ENCODE data around the gene ACIN1.
A peak's percentile ranks its signal among the peaks of the same experiment; 100 is the strongest.

Gene ACIN1

GRCh38 chr14:23055147-23055550 is 39.8 kb downstream of the ACIN1 start:
- Histone ChIP-seq H3K4me3 (ENCODE audit: low read depth, low read length, poor library complexity, severe bottlenecking) (no peak overlapping the region), H3K79me2 (ENCODE audit: insufficient read depth, low read length) (no peaks in the 10 kb centered on the region), H3K9me2 (ENCODE audit: low read depth, low read length) (no peaks in the 10 kb centered on the region), H3K4me1 (ENCODE audit: insufficient read depth, low read length, severe bottlenecking) (peaks cover 18% of the 10 kb centered on the region), H4K20me1 (ENCODE audit: insufficient read depth, low read length) (no peaks in the 10 kb centered on the region), H3K27me3 (ENCODE audit: insufficient read depth, low read length) (no peaks in the 10 kb centered on the region), H2AFZ (ENCODE audit: low read length) (no peak overlapping the region), H3K9me3 (ENCODE audit: low read length) (no peaks in the 10 kb centered on the region), H3K36me3 (ENCODE audit: insufficient read depth, low read length) (peaks cover 17% of the 10 kb centered on the region), H3K27ac (ENCODE audit: low read depth, low read length, poor library complexity, severe bottlenecking) (no peak overlapping the region), H3K4me2 (ENCODE audit: low read length) (no peak overlapping the region), H3F3A (ENCODE audit: insufficient read depth, low read length) (no peaks in the 10 kb centered on the region), H3K9ac (ENCODE audit: low read length) (no peak overlapping the region)
- no peak for TF ChIP-seq CTCF (IDR thresholded peaks at IDR 0.05; ENCODE audit: low read length)
- TF ChIP-seq EZH2 (IDR thresholded peaks at IDR 0.05; ENCODE audit: borderline replicate concordance, low read length) = no peak

- H3F3A ChIP-seq (ENCODE audit: insufficient read depth, low read length) = no peaks in the 10 kb centered on the region
These were observed 40.7 kb downstream of the ACIN1 start for GRCh38 chr14:23054000-23054811.

GRCh38 chr14:23053426-23053825 is 41.5 kb downstream of the ACIN1 start:
- Histone ChIP-seq H3K9me3 (ENCODE audit: low read length) (no peaks in the 10 kb centered on the region), H3K36me3 (ENCODE audit: insufficient read depth, low read length) (peaks cover 3% of the 10 kb centered on the region; the same call in 1 of the 2 replicates), H3K9ac (ENCODE audit: low read length) (no peak overlapping the region), H3K9me2 (ENCODE audit: low read depth, low read length) (no peaks in the 10 kb centered on the region), H3K27ac (ENCODE audit: low read depth, low read length, poor library complexity, severe bottlenecking) (no peak overlapping the region), H3K4me3 (ENCODE audit: low read depth, low read length, poor library complexity, severe bottlenecking) (no peak overlapping the region), H3K4me1 (ENCODE audit: insufficient read depth, low read length, severe bottlenecking) (peaks cover 18% of the 10 kb centered on the region), H4K20me1 (ENCODE audit: insufficient read depth, low read length) (no peaks in the 10 kb centered on the region), H2AFZ (ENCODE audit: low read length) (no peak overlapping the region), H3K4me2 (ENCODE audit: low read length) (no peak overlapping the region), H3K79me2 (ENCODE audit: insufficient read depth, low read length) (no peaks in the 10 kb centered on the region), H3K27me3 (ENCODE audit: insufficient read depth, low read length) (no peaks in the 10 kb centered on the region), H3F3A (ENCODE audit: insufficient read depth, low read length) (no peaks in the 10 kb centered on the region)
- TF ChIP-seq CTCF (IDR thresholded peaks at IDR 0.05; ENCODE audit: low read length) = no peak

More at GRCh38 chr14:23054000-23054811, 40.7 kb downstream of the ACIN1 start:
- Histone ChIP-seq H3K27ac (ENCODE audit: low read depth, low read length, poor library complexity, severe bottlenecking) (no peak overlapping the region), H3K9me3 (ENCODE audit: low read length) (no peaks in the 10 kb centered on the region), H3K36me3 (ENCODE audit: insufficient read depth, low read length) (peaks cover 10% of the 10 kb centered on the region), H3K9me2 (ENCODE audit: low read depth, low read length) (no peaks in the 10 kb centered on the region), H4K20me1 (ENCODE audit: insufficient read depth, low read length) (no peaks in the 10 kb centered on the region), H3K4me2 (ENCODE audit: low read length) (no peak overlapping the region), H3K79me2 (ENCODE audit: insufficient read depth, low read length) (no peaks in the 10 kb centered on the region), H2AFZ (ENCODE audit: low read length) (no peak overlapping the region), H3K9ac (ENCODE audit: low read length) (no peak overlapping the region), H3K4me1 (ENCODE audit: insufficient read depth, low read length, severe bottlenecking) (peaks cover 18% of the 10 kb centered on the region), H3K4me3 (ENCODE audit: low read depth, low read length, poor library complexity, severe bottlenecking) (no peak overlapping the region), H3K27me3 (ENCODE audit: insufficient read depth, low read length) (no peaks in the 10 kb centered on the region)
- TF ChIP-seq EZH2 (IDR thresholded peaks at IDR 0.05; ENCODE audit: borderline replicate concordance, low read length) (no peak), CTCF (IDR thresholded peaks at IDR 0.05; ENCODE audit: low read length) (peak; percentile 64)

All from OCI-LY1 (cell line).